GM10266 (cell line): ENCODE data around the gene ERBB2.

Experiments
- DNase-seq: peaks from one replicate; pipeline ENCODE4 v3.0.0; 2012; ENCODE audit errors: extremely low spot score
- CTCF ChIP-seq: IDR thresholded peaks from 2 replicates; pipeline ENCODE4 v1.5.1; 2012; ENCODE audit warnings: mild to moderate bottlenecking, low read depth; ENCODE audit not compliant: control insufficient read depth, insufficient read depth; ENCODE audit errors: missing control alignments

The ERBB2 gene

GRCh38 chr17:39677072-39677471, 22.8 kb upstream of the ERBB2 start:
- DNase-seq, result no peak
- TF ChIP-seq CTCF, result no peak

GRCh38 chr17:39677542-39678339, 22.1 kb upstream of the ERBB2 start:
- DNase-seq, result no peak
- no peak for TF ChIP-seq CTCF

- peak; percentile 30 for TF ChIP-seq CTCF
- no peak for DNase-seq
These were observed 21.3 kb upstream of the ERBB2 start for GRCh38 chr17:39678340-39679116.

- DNase-seq, result no peak
- no peak for TF ChIP-seq CTCF
These were observed 20.2 kb upstream of the ERBB2 start for GRCh38 chr17:39679521-39680192.

- no peak for DNase-seq
- TF ChIP-seq CTCF, result no peak
These were observed 16.4 kb upstream of the ERBB2 start for GRCh38 chr17:39683295-39683939.

- no peak for TF ChIP-seq CTCF
- DNase-seq, result no peak
These were observed 15.3 kb upstream of the ERBB2 start for GRCh38 chr17:39684369-39685192.
